GM21737 (cell line): Measurements from ENCODE around the gene MTG1.
A peak's percentile ranks its signal among the peaks of the same experiment; 100 is the strongest.

ENCODE experiments used
- ATAC-seq: cut with Tn5 transposase; IDR thresholded peaks from one replicate; pipeline ENCODE4 v1.9.1; 2021; ENCODE audit warnings: mild to moderate bottlenecking, moderate library complexity; ENCODE audit not compliant: unreplicated experiment

Gene MTG1

GRCh38 chr10:133394064-133394663, at the start of gene MTG1:
Gene MTG1 (plus strand): TSS chr10:133394157. CDS start chr10:133394221, 64 bp downstream.
- peak; percentile 58 for ATAC-seq

DNA sequence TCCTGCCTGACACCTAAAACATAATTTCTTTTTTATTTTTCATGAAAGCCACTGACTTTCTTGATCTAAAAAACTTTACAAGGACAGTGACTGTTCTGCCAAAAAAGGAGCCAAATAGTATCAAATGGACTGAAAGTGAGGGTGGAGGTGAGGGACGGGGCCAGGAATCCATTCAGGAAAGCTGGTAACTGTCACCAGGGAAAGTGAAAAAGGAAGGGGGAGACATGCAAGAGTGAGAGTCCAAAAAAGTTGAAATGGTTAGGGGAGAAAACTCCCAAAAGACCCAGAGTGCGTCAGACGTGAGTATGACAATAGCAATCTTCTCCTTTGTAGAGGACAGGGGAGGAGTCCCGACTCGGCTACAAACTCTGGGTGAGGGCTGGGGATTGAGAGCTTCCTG, 49.7 kb upstream of the MTG1 start:
- ATAC-seq, result no peak

- ATAC-seq, result no peak
Measured at GRCh38 chr10:133346413-133346812, 47.5 kb upstream of the MTG1 start.

GRCh38 chr10:133347710-133348517, 46.0 kb upstream of the MTG1 start:
- ATAC-seq, result no peak

GRCh38 chr10:133349160-133349568, 44.8 kb upstream of the MTG1 start:
- no peak for ATAC-seq

GRCh38 chr10:133349577-133350011, 44.4 kb upstream of the MTG1 start:
- ATAC-seq, result no peak

GRCh38 chr10:133350283-133350949, 43.5 kb upstream of the MTG1 start:
- no peak for ATAC-seq

- ATAC-seq, result no peak
Measured at GRCh38 chr10:133350950-133351329, 43.0 kb upstream of the MTG1 start.

GRCh38 chr10:133351408-133352318, 42.3 kb upstream of the MTG1 start:
- ATAC-seq, result no peak

DNA sequence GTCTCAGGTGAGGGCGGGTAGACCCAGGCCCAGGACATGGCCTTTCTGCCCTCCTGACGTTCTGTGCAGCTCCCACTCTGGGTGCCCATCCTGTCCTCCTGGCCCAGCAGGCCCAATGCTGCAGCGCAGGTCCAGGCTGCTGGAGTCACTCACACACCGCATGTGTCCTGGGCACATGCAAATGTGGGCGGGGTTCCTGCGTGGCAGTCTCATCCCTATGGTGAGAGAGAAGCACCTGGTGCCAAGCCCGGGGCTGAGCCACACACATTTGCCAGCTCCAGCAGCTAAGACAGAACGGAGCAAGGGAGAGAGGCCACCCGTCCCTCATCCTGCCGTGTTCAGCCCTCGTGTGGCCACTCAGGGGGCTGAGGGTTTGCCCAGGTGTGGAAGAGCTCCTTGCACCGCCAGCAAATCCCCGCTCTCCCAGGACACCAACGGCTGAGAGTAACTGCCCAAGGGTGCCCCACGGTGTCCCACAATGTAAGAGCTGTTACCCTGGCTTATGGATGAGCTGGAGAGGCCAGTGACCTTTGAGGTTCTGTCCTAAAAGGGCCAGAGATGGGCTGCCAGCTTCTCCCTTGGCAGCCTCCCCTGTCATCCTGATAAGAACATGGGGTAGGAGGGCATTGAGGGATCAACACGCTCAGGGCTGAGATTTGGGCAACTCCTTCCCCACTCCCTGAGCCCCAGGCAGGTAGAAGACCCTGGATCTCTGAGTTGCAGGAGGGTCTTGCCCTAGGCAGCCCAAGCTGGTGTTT, 40.6 kb upstream of the MTG1 start:
- ATAC-seq, result no peak

DNA sequence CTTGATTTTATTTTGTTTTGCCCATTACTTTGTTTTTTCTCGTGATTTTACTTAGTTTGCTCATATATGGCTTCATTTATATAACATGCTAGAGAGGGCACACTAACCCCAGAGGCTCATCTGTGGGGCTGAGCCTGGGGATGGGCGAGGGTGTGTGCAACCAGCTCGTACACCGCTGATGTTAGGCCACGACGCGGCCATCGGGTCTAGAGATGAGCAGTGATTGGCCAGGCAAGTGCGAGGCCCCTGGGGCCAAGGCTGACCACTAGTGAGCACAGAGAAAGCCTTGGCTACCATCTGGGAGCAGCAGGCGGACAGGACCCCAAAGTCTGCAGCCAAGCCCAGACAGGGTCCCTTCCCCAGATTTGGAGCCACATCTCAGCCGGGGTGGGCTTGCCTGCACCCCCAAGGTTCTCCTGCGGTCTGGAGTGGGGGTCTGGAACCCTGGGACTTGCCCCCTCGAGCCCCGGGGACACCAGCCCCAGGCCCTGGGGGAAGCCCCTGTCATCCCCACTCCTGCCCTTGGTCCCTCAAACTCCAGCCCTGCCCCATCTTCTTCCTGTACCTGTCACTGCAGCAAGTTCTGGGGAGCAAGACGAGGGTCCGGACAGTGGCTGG, 39.9 kb upstream of the MTG1 start:
- no peak for ATAC-seq

DNA sequence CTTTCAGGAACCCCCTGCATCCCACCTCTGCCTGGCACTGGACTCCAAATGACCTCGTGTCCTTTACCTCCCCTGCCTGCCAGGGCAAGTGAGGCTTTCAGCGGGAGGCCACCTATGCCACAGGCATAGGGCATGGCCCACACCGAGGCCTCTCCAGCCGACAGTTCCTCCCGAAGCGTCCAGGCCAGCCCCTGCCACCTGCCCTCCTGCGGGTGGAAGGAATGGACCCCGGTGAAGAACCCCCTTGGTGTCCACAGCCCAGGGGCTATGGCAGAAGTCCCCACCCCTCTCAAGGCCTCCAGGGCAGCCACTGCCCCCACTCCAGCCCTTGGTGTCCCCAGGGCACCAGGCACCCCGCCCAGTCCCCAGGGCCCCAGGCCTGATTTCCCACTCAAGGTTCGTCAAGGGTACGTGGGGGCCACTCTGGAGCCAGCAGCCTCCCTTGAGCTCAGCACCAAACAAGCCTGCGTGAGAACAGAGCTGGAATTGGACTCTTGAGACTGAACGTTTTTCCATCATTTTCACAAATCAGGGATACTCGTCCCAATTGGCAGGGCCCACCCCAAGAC, 39.2 kb upstream of the MTG1 start:
- ATAC-seq, result no peak

DNA sequence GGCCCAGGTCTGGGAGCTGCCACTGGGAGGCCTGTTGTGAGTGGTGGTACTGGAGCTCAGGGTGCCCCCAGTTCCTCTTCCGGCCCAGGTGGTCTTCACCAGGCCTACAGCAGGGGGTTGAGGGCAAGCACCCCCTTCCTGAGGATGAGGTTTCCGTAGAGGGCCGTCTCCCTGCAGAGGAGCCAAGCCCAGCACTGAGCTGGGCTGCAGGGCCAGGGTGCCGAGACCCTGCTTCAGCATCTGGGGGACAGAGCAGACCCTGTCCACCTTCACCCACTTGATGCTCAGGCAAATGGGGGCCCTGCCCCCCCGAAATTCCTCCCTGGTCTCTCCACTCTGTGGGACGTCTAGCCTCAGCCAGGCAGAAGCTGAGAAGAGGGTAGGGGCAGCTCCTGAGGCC, 38.7 kb upstream of the MTG1 start:
- no peak for ATAC-seq

GRCh38 chr10:133355991-133356390, 38.0 kb upstream of the MTG1 start:
- no peak for ATAC-seq

- no peak for ATAC-seq
Measured at GRCh38 chr10:133356549-133357284, 37.2 kb upstream of the MTG1 start.

DNA sequence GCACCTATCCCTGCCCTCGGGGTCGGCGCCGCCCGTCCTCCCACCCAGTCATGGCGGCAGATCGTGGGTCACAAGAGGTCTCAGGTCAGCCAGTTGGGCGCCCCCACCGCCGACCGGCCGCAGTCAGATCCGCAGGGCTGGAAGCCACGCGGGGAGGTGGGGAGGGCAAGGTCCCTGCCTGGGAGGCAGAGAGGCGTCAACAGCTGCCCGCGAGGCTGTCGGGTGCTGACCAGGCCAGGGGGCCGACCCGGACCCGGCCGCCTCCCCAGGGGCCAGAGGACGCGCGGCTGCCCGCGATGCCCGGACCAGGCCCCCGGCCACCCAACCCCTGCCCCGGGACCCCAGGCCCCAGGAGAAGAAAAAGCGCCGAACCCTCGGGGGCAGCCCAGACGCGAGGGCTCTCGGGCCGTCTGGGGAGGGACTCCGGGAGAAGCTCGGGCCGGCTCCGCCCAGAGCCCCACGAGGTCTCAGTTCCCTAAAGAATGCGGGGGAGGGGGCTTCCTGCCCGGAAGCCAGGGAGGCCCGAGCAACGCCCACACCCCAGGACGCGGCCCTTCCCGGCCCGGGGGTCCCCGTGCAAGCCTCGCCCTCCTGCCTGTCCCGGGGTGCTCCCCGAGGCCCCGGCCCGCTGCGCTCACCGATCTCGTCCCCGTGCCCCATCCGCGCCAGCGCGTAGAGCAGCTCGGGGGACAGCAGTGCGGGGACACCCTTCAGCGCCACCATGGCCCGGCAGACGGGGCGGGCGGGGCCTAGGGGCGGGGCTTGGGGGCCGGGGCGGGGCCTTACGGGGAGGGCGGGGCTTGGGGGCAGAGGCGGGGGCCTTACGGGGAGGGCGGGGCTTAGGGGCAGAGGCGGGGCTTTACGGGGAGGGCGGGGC, 36.4 kb upstream of the MTG1 start, which contains the start of gene FUOM:
FUOM (minus strand) TSS at position 735 of the 877 bp plus-strand sequence; CDS start at position 723, 12 bp downstream.
- ATAC-seq, result peak; percentile 63

DNA sequence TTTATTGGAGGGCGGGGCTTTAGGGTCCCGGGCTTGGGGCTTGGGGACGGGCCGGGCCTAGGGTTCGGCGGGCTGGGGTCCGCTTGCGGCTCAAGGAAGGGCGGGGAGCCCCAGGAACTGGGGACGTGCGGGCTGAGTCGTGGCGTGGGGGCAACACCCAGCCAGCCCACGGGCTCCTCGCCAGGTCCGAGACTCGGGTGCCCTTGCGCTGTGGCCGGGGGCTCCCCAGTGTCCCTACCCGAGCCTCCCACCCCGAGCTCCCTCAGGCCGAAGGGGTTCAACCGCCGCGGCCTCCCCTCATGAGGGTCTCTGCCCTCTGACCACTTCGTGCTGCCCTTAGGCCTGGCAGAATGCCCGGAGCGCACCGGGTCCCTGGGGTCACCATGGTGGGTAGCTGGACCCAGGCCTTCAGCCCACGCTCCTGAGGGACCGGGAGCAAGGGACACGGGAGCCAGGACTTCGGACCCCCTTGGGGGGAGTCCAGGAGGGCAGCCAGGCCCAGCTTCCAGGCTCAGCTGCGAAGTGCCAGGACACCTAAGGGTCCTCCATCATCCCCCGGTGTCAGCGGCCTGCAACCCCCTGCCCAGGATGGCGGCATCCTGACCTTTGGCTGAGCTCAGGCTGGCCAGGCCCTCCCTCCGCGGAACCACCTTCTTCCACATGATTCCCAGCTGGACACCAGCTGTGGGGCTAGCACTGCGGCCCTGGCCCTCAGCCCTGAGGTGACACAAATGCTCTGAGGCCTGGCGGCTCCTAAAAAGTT, 35.6 kb upstream of the MTG1 start:
- ATAC-seq, result no peak
